ENCODE data around the gene LARGE1. TPM values are rescaled to one million over a fixed set of nuclear protein-coding genes. Genes with fewer than 3 reads are reported as not detected.

LARGE1 gene
- total RNA-seq, 1 donor: 15.0 TPM

DNA sequence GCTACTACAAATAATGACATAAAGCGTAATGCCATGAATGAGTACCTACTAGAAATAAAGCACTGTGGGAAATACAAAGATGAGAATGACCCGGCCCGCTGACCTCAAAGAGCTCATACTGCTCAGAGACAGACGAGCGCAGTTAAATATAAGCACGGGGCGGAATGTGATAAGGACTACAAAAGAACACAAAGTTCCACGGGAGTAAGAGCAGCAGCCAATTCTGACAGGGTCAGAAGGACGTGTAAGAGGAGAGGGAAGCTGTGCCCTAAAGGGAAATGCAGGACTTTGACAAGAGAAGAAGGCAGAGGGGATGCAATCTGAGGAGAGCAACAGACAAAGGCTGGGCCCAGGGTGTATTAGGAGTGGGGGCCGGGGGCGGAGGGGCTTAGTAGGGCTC lies 314.6 kb downstream of the LARGE1 start:
- TF ChIP-seq, protein P1, sequence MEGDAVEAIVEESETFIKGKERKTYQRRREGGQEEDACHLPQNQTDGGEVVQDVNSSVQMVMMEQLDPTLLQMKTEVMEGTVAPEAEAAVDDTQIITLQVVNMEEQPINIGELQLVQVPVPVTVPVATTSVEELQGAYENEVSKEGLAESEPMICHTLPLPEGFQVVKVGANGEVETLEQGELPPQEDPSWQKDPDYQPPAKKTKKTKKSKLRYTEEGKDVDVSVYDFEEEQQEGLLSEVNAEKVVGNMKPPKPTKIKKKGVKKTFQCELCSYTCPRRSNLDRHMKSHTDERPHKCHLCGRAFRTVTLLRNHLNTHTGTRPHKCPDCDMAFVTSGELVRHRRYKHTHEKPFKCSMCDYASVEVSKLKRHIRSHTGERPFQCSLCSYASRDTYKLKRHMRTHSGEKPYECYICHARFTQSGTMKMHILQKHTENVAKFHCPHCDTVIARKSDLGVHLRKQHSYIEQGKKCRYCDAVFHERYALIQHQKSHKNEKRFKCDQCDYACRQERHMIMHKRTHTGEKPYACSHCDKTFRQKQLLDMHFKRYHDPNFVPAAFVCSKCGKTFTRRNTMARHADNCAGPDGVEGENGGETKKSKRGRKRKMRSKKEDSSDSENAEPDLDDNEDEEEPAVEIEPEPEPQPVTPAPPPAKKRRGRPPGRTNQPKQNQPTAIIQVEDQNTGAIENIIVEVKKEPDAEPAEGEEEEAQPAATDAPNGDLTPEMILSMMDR (IDR thresholded peaks at IDR 0.05; ENCODE audit: insufficient read depth, low read length): no peak
- DNase-seq (ENCODE audit: low read depth): no peak
- H3K4me3 ChIP-seq (ENCODE audit: low read depth, low read length): no peak overlapping the region

DNA sequence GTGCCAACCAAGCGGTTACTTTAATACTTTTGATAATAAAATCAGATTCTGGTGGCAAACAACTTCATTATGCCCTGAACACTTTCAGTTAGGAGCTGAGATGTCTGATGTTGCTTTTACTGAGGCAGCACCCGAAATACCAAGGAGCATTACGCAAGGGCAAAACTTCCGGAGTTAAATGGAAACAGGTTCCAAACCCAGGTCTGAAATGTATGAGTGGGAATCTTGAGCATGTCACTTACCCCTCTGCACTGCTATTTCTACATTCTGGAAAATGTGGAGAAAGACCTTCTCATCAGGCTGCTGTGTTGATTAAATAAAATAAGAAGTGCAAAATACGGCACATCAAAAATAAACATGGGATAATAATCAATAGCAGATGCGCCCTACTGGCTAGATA lies 315.1 kb downstream of the LARGE1 start:
- TF ChIP-seq, protein P1 (IDR thresholded peaks at IDR 0.05; ENCODE audit: insufficient read depth, low read length): no peak
- peak; percentile 2 for DNase-seq (ENCODE audit: low read depth)
- no peak overlapping the region for H3K4me3 ChIP-seq (ENCODE audit: low read depth, low read length)

DNA sequence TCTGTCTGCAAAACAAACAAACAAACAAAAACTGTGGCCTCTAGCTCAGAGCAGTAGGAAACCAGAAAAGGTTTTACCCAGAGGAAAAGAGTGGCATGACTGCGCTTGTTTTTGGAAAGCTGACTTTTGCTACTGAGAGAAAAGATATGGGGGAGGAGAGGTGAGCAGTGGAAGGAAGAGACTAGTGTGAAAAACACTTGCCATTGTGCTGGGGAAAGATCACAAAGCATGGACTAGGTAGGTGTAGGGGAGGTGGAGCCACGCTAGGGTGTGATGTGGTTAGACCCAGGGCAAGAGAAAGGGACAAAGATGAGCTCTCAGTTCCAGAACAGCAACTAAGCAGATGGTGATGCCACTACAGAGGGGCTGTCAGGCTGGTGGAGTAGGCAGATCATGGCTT lies 319.2 kb downstream of the LARGE1 start:
- H3K4me3 ChIP-seq (ENCODE audit: low read depth, low read length): no peak overlapping the region
- no peak for DNase-seq (ENCODE audit: low read depth)
- TF ChIP-seq, protein P1 (IDR thresholded peaks at IDR 0.05; ENCODE audit: insufficient read depth, low read length): no peak

DNA sequence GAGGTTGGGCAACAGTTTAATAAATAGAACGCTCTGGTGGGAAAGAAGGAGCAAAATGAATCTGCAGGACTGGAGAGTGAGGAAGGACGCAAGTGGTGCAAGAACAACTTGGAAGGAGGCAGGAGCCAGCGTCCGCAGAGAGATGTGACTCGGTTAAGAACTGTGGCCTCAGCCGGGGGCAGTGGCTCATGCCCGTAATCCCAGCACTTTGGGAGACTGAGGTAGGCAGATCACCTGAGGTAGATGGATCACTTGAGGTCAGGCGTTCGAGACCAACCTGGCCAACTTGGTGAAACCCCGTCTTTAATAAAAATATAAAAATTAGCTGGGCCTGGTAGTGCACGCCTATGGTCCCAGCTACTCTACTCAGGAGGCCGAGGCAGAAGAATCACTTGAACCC lies 319.7 kb downstream of the LARGE1 start:
- TF ChIP-seq, protein P1 (IDR thresholded peaks at IDR 0.05; ENCODE audit: insufficient read depth, low read length): no peak
- no peak for DNase-seq (ENCODE audit: low read depth)
- H3K4me3 ChIP-seq (ENCODE audit: low read depth, low read length): no peak overlapping the region

DNA sequence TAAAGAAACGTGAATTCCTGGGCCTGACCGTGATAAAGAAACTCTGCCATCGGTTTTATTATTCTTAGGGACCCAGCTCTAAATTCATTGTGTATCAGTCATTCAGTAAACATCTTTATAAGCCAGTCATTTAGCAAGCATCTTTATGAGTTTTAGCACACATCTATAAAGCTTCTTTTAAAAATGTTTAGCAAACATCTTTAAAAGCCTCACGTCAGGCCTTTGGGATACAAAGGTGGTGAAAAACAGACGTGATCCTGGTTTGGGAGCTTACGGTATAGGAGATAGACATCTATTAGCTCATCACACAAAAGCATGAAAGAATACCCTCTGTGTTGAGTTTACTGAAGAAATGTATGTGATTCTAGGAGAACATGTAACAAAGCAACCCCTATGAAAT lies 320.2 kb downstream of the LARGE1 start:
- H3K4me3 ChIP-seq (ENCODE audit: low read depth, low read length): no peak overlapping the region
- TF ChIP-seq, protein P1 (IDR thresholded peaks at IDR 0.05; ENCODE audit: insufficient read depth, low read length): no peak
- no peak for DNase-seq (ENCODE audit: low read depth)

DNA sequence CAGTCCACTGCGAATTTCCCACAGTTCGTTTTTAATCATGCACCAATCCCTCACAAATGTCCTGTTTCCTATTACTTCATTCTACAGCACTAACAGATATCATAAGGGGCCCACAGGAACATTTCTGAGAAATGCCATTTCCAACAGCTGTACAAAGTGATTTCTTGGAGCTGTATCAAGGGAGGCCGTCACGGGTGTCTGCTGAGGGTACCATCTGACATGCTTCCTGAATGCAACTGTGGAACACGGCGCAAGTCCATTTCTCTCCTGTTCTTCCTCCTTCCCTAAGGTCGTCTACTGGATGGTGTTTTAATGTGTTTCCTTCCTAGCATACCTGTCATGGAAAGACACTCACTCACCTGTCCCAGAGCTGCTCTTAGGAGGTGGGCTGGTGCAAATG lies 320.7 kb downstream of the LARGE1 start:
- DNase-seq (ENCODE audit: low read depth): no peak
- no peak overlapping the region for H3K4me3 ChIP-seq (ENCODE audit: low read depth, low read length)
- TF ChIP-seq, protein P1 (IDR thresholded peaks at IDR 0.05; ENCODE audit: insufficient read depth, low read length): no peak

DNA sequence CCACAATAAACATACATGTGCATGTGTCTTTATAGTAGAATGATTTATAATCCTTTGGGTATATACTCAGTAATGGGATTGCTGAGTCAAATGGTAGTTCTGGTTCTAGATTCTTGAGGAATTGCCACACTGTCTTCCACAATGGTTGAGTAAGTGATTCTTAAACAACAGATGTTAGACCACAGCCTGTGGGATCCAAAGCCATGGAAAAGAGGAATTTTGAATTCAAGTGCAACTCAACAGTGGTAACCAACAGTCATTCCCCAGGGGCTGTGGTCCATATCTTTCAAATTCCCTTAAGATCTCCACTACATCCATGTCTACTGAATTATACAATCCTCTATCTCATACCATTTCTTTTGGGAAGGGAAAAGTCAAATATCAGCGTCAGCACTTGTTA lies 321.5 kb downstream of the LARGE1 start:
- no peak overlapping the region for H3K4me3 ChIP-seq (ENCODE audit: low read depth, low read length)
- no peak for DNase-seq (ENCODE audit: low read depth)
- TF ChIP-seq, protein P1 (IDR thresholded peaks at IDR 0.05; ENCODE audit: insufficient read depth, low read length): no peak
